Right atrium auricular region (tissue), 2 donors: ENCODE data around the gene PTHLH. TPM values are rescaled to one million over a fixed set of nuclear protein-coding genes. Genes with fewer than 3 reads are reported as not detected.

ENCODE experiments used
- DNase-seq: peaks from one replicate; pipeline ENCODE4 v3.0.0-alpha.2; 2019; ENCODE audit warnings: low spot score
- H3K27ac ChIP-seq, 2 donors: fragments of 200-600 bp; sonication (generic); 1 replicate in 1 of 2; 2 replicates in 1 of 2; pipeline ENCODE4 v1.5.1; 2016 to 2019
- H3K27me3 ChIP-seq, 2 donors: fragments of 200-600 bp; sonication (generic); one replicate each; pipeline versions ENCODE4 v1.5.1 to v1.6.0; 2017 to 2019
- H3K36me3 ChIP-seq: fragments of 200-600 bp; sonication (generic); one replicate; pipeline ENCODE4 v1.5.1; 2016
- H3K4me1 ChIP-seq, 2 donors: fragments of 200-600 bp; sonication (generic); one replicate each; pipeline versions ENCODE4 v1.5.1 to v1.6.0; 2017 to 2019
- H3K4me3 ChIP-seq, 2 donors: fragments of 200-600 bp; sonication (generic); 1 replicate in 1 of 2; 2 replicates in 1 of 2; pipeline ENCODE4 v1.5.1; 2017 to 2019; ENCODE audit warnings: mild to moderate bottlenecking in 1 of 2, moderate library complexity in 1 of 2
- H3K9me3 ChIP-seq, 2 donors: fragments of 200-600 bp; sonication (generic); one replicate each; pipeline ENCODE4 v1.5.1; 2019
- CTCF ChIP-seq, 2 donors: fragments of 200-600 bp; sonication (generic); IDR thresholded peaks; one replicate each; pipeline ENCODE4 v1.5.1; 2019; ENCODE audit warnings: antibody characterized with exemption in 2 of 2
- total RNA-seq, 2 donors: library from RNA; depleted of rRNA; stranded (reverse); fragments of >200 nt; gene quantifications; one replicate each; pipeline ENCODE4 v1.1.0, GENCODE V29; 2016

PTHLH gene
- total RNA-seq, 2 donors from 2014 or later: 0.63 to 67.6 TPM

- Histone ChIP-seq H3K27me3 (no peaks in the 10 kb centered on the region), H3K27ac (no peak overlapping the region), H3K9me3 (no peaks in the 10 kb centered on the region), H3K4me1 (no peaks in the 10 kb centered on the region), H3K36me3 (no peaks in the 10 kb centered on the region), H3K4me3 (no peak overlapping the region)
- TF ChIP-seq CTCF (IDR thresholded peaks at IDR 0.05): no peak
- no peak for DNase-seq
Observed at GRCh38 chr12:27996761-27997160, 24.2 kb upstream of the PTHLH start.

- no peaks in the 10 kb centered on the region for H3K4me1 ChIP-seq
Observed at GRCh38 chr12:27995406-27995805, 22.9 kb upstream of the PTHLH start.

GRCh38 chr12:27988594-27989233, 16.2 kb upstream of the PTHLH start:
- H3K27ac ChIP-seq: no peak overlapping the region
- no peaks in the 10 kb centered on the region for H3K36me3 ChIP-seq
- H3K9me3 ChIP-seq: peaks cover 0 to 10% of the 10 kb centered on the region in 2 donors
- no peak overlapping the region for H3K4me3 ChIP-seq
- H3K27me3 ChIP-seq: no peaks in the 10 kb centered on the region
- no peak for DNase-seq
- no peaks in the 10 kb centered on the region for H3K4me1 ChIP-seq
- TF ChIP-seq CTCF (IDR thresholded peaks at IDR 0.05): no peak

More at GRCh38 chr12:27995406-27995805, 22.9 kb upstream of the PTHLH start:
- DNase-seq: no peak
- H3K4me3 ChIP-seq: no peak overlapping the region
- H3K27ac ChIP-seq: no peak overlapping the region
- H3K36me3 ChIP-seq: no peaks in the 10 kb centered on the region
- no peaks in the 10 kb centered on the region for H3K27me3 ChIP-seq
- TF ChIP-seq CTCF (IDR thresholded peaks at IDR 0.05): no peak
- H3K9me3 ChIP-seq: peaks cover 0 to 10% of the 10 kb centered on the region in 2 donors

GRCh38 chr12:27987331-27987730, 14.8 kb upstream of the PTHLH start:
- Histone ChIP-seq H3K27me3 (no peaks in the 10 kb centered on the region), H3K4me3 (no peak overlapping the region), H3K4me1 (no peaks in the 10 kb centered on the region), H3K36me3 (no peaks in the 10 kb centered on the region), H3K27ac (no peak overlapping the region), H3K9me3 (peaks cover 0 to 10% of the 10 kb centered on the region in 2 donors)
- no peak for TF ChIP-seq CTCF (IDR thresholded peaks at IDR 0.05)
- no peak for DNase-seq

- Histone ChIP-seq H3K27ac (no peak overlapping the region), H3K27me3 (no peaks in the 10 kb centered on the region), H3K4me1 (no peaks in the 10 kb centered on the region), H3K36me3 (no peaks in the 10 kb centered on the region), H3K9me3 (no peaks in the 10 kb centered on the region), H3K4me3 (no peak overlapping the region)
- DNase-seq: no peak
- TF ChIP-seq CTCF (IDR thresholded peaks at IDR 0.05): no peak
Observed at GRCh38 chr12:27984275-27984674, 11.7 kb upstream of the PTHLH start.

GRCh38 chr12:27982951-27983350, 10.4 kb upstream of the PTHLH start:
- TF ChIP-seq CTCF (IDR thresholded peaks at IDR 0.05): no peak
- no peak overlapping the region for H3K4me3 ChIP-seq

More at GRCh38 chr12:27982951-27983350, 10.4 kb upstream of the PTHLH start:
- Histone ChIP-seq H3K27me3 (no peaks in the 10 kb centered on the region), H3K36me3 (no peaks in the 10 kb centered on the region), H3K9me3 (no peaks in the 10 kb centered on the region), H3K4me1 (no peaks in the 10 kb centered on the region), H3K27ac (no peak overlapping the region)
- DNase-seq: no peak
